K562 (cell line): ENCODE measurements around the gene ARL6IP1. TPM values are rescaled to one million over a fixed set of nuclear protein-coding genes. Genes with fewer than 3 reads are reported as not detected.
A peak's percentile ranks its signal among the peaks of the same experiment; 100 is the strongest.

ENCODE experiments used
- ATAC-seq: fragments of 200-7000 bp; cut with Tn5 transposase; 3 replicates; pipeline ENCODE4 v1.9.1; 2020; ENCODE audit warnings: moderate library complexity
- BruUV-seq: library from RNA; stranded (reverse); fragments of 400-500 nt; replicated peaks from 2 replicates; lab custom pipeline; 2021; lab: Mats Ljungman, UMichigan
- CTCF ChIA-PET: fragments of 300-600 bp; formaldehyde crosslinking; extraction: SDS; loops from one replicate; lab custom pipeline; 2021; ENCODE audit warnings: low intra/inter-chr PET ratio; lab: Yijun Ruan, JAX
- POLR2A ChIA-PET: fragments of 300-600, 350-650 bp; sonication (Branson Sonifier 250); formaldehyde crosslinking; extraction: SDS; loops from one replicate; lab custom pipeline; 2021; ENCODE audit warnings: antibody characterized with exemption, inconsistent platforms; lab: Yijun Ruan, JAX
- DNase-seq, 4 experiments: peaks; one replicate each; pipeline versions ENCODE4 v3.0.0 to v3.0.0-alpha.2; 2011 to 2018; ENCODE audit warnings: low spot score in 3 of 4, mixed read lengths in 3 of 4; ENCODE audit errors: extremely low read depth in 1 of 4
- FAIRE-seq: peaks from 2 replicates; lab custom pipeline; 2011; peaks lifted over from hg19 to GRCh38; lab: Jason Lieb, UNC
- H2AFZ ChIP-seq: 2 replicates; pipeline ENCODE4 v1.6.0; 2011; ENCODE audit warnings: low read depth, low read length, control low read depth, inconsistent platforms
- H3K27ac ChIP-seq: fragments of 200-600 bp; 3 replicates; pipeline ENCODE4 v1.8.0; 2011; ENCODE audit warnings: low read depth, mild to moderate bottlenecking, control low read depth, inconsistent platforms, low read length, moderate library complexity, mixed read lengths; ENCODE audit errors: extremely low read depth
- H3K27me3 ChIP-seq, 2 experiments: fragments of 300-600 bp in 1 of 2; 2 replicates in 1 of 2; 3 replicates in 1 of 2; pipeline versions ENCODE4 v1.6.0 to v1.8.0; 2011; ENCODE audit warnings: inconsistent platforms in 2 of 2, low read length in 2 of 2, mild to moderate bottlenecking in 1 of 2, mixed read lengths in 1 of 2, moderate library complexity in 1 of 2; ENCODE audit not compliant: control insufficient read depth in 2 of 2, insufficient read depth in 2 of 2
- H3K36me3 ChIP-seq: fragments of 300-600 bp; 3 replicates; pipeline ENCODE4 v1.8.0; 2011; ENCODE audit warnings: mild to moderate bottlenecking, low read length, inconsistent platforms; ENCODE audit not compliant: control insufficient read depth, insufficient read depth
- H3K4me1 ChIP-seq, 2 experiments: fragments of 200-600 bp in 1 of 2; replicated peaks in 1 of 2; 2 replicates in 1 of 2; 3 replicates in 1 of 2; pipeline versions ENCODE4 v1.5.1 to v1.8.0; 2011; ENCODE audit warnings: inconsistent platforms in 2 of 2, low read length in 2 of 2, mild to moderate bottlenecking in 1 of 2, mixed read lengths in 1 of 2, moderate library complexity in 1 of 2; ENCODE audit not compliant: control insufficient read depth in 2 of 2, insufficient read depth in 2 of 2
- H3K4me2 ChIP-seq: 2 replicates; pipeline ENCODE4 v1.6.1; 2011; ENCODE audit warnings: low read length, control low read depth, inconsistent platforms, mixed read lengths; ENCODE audit not compliant: insufficient read depth
- H3K4me3 ChIP-seq: fragments of 200-600 bp; sonication (generic), shearing (Covaris generic); 2 replicates; pipeline ENCODE4 v1.5.1; 2016; ENCODE audit warnings: control low read depth, inconsistent platforms
- H3K79me2 ChIP-seq: fragments of 200-600 bp; 3 replicates; pipeline ENCODE4 v1.8.0; 2011; ENCODE audit warnings: low read length, inconsistent platforms; ENCODE audit not compliant: control insufficient read depth, insufficient read depth
- H3K9ac ChIP-seq, 2 experiments: 2 replicates each; pipeline versions ENCODE4 v1.6.0 to v1.6.1; 2011; ENCODE audit warnings: low read depth in 2 of 2, low read length in 2 of 2, control low read depth in 1 of 2, inconsistent platforms in 1 of 2, mild to moderate bottlenecking in 1 of 2, mixed read lengths in 1 of 2; ENCODE audit not compliant: insufficient read depth in 1 of 2
- H3K9me1 ChIP-seq: one replicate; pipeline ENCODE4 v1.6.0; 2011; ENCODE audit warnings: inconsistent platforms, mild to moderate bottlenecking, low read length, moderate library complexity; ENCODE audit not compliant: control insufficient read depth, insufficient read depth
- H3K9me3 ChIP-seq: replicated peaks from 2 replicates; pipeline ENCODE4 v1.5.1; 2011; ENCODE audit warnings: low read depth, low read length, inconsistent platforms; ENCODE audit not compliant: control insufficient read depth, insufficient read depth
- H4K20me1 ChIP-seq: replicated peaks from 2 replicates; pipeline ENCODE4 v1.6.1; 2011; ENCODE audit warnings: low read length, inconsistent platforms, mixed read lengths; ENCODE audit not compliant: control insufficient read depth, insufficient read depth
- CEBPB ChIP-seq: fragments of 450-650 bp; IDR thresholded peaks from 2 replicates; pipeline ENCODE4 v1.6.1; 2016; ENCODE audit warnings: missing genetic modification characterization, missing compliant biosample characterization
- E2F3 ChIP-seq: fragments of 250-450 bp; sonication (Bioruptor Pico); IDR thresholded peaks from 2 replicates; pipeline ENCODE4 v1.4.0; 2020; ENCODE audit warnings: mild to moderate bottlenecking
- MCM5 ChIP-seq: fragments of 450-650 bp; IDR thresholded peaks from 2 replicates; pipeline ENCODE4 v1.6.1; 2016; ENCODE audit warnings: low read depth
- NONO ChIP-seq, 2 experiments: fragments of 200-400 bp in 1 of 2; fragments of 450-650 bp in 1 of 2; formaldehyde crosslinking in 1 of 2; IDR thresholded peaks; 2 replicates each; pipeline ENCODE4 v1.6.1; 2017; ENCODE audit warnings: low read depth in 2 of 2, mild to moderate bottlenecking in 2 of 2, moderate library complexity in 2 of 2, low read length in 1 of 2
- PHF21A ChIP-seq: fragments of 450-650 bp; IDR thresholded peaks from 2 replicates; pipeline ENCODE4 v1.6.1; 2017; ENCODE audit warnings: low read depth, borderline replicate concordance
- POLR2G ChIP-seq: fragments of 200-400 bp; formaldehyde crosslinking; IDR thresholded peaks from 2 replicates; pipeline ENCODE4 v1.6.1; 2017; ENCODE audit warnings: low read depth, mild to moderate bottlenecking, antibody characterized with exemption, low read length, moderate library complexity
- RBM22 ChIP-seq: fragments of 200-400 bp; formaldehyde crosslinking; IDR thresholded peaks from 2 replicates; pipeline ENCODE4 v1.6.1; 2018; ENCODE audit warnings: low read length, low read depth; ENCODE audit not compliant: poor library complexity, severe bottlenecking
- TAF1 ChIP-seq: IDR thresholded peaks from 2 replicates; pipeline ENCODE4 v1.6.1; 2011; ENCODE audit warnings: mild to moderate bottlenecking, low read length, moderate library complexity; ENCODE audit not compliant: insufficient read depth, control insufficient read depth, severe bottlenecking; ENCODE audit errors: extremely low read depth
- ZBTB17 ChIP-seq: fragments of 450-650 bp; formaldehyde crosslinking; IDR thresholded peaks from 2 replicates; pipeline ENCODE4 v1.4.0; 2020; ENCODE audit warnings: mild to moderate bottlenecking
- ZFP36 ChIP-seq: fragments of 150-350 bp; IDR thresholded peaks from 2 replicates; pipeline ENCODE4 v1.6.1; 2018; ENCODE audit warnings: low read length, low read depth; ENCODE audit not compliant: partially characterized antibody
- ZFPM2 ChIP-seq: fragments of 250-450 bp; sonication (Bioruptor Pico); IDR thresholded peaks from 2 replicates; pipeline ENCODE4 v1.5.1; 2022; ENCODE audit warnings: mild to moderate bottlenecking
- ZNF12 ChIP-seq: sonication (generic); formaldehyde crosslinking; IDR thresholded peaks from 2 replicates; pipeline ENCODE4 v1.4.0; 2020; ENCODE audit warnings: mild to moderate bottlenecking, missing genetic modification reagents
- ZNF146 ChIP-seq: IDR thresholded peaks from one replicate; pipeline ENCODE4 v1.6.1; 2018; ENCODE audit warnings: missing compliant biosample characterization; ENCODE audit not compliant: unreplicated experiment
- ZNF780A ChIP-seq: fragments of 250-450 bp; sonication (Bioruptor Pico); IDR thresholded peaks from 2 replicates; pipeline ENCODE4 v1.5.0; 2021; ENCODE audit warnings: mild to moderate bottlenecking
- WGBS: fragments of 100-300 bp; shearing (Covaris generic); methylation state at CpG from one replicate; pipeline ENCODE4 v1.1.6; 2016; ENCODE audit warnings: low coverage, mixed read lengths; ENCODE audit not compliant: insufficient coverage; ENCODE audit errors: missing lambda C conversion rate; 5-methylcytosine and 5-hydroxymethylcytosine counted together
- in situ Hi-C: fragments of 300-500 bp; cut with MboI; formaldehyde crosslinking; loops from 4 replicates; pipeline ENCODE4 v1.15.0; 2018; ENCODE audit warnings: inconsistent platforms, mixed read lengths
- intact Hi-C: fragments of 100-400 bp; cut with micrococcal nuclease; formaldehyde crosslinking; loops from 2 replicates; pipeline ENCODE4 v1.14.2; 2022
- polyA plus RNA-seq, 8 experiments: library from polyadenylated mRNA; depleted of rRNA in 4 of 8; stranded (reverse) in 5 of 8; unstranded in 3 of 8; fragments of >200 nt; fragmentation: Nextera tagmentation in 2 of 8; fragmentation: Illumina TruSeq in 1 of 8; extraction: Ambion mirVana in 2 of 8; extraction: Trizol in 1 of 8; gene quantifications; 2 replicates each; pipeline versions ENCODE4 v1.2.1 to v1.2.3, GENCODE V29; 2011 to 2014; ENCODE audit warnings: inconsistent platforms in 1 of 8, missing spikeins in 1 of 8
- total RNA-seq, 7 experiments: library from RNA; depleted of rRNA in 6 of 7; stranded (reverse); fragments of >200 nt in 6 of 7; fragmentation: Illumina TruSeq in 2 of 7; extraction: Trizol in 2 of 7; gene quantifications; 2 replicates each; pipeline versions ENCODE4 v1.2.1 to v1.2.3, GENCODE V29; 2011 to 2021; ENCODE audit warnings: low replicate concordance in 1 of 7

The ARL6IP1 gene
- total and polyA plus RNA-seq, 9 of the 15 experiments (the other 6 are each of a cell fraction or from before 2014, with no cell fraction given), result 102 to 391 (median 162) TPM

DNA sequence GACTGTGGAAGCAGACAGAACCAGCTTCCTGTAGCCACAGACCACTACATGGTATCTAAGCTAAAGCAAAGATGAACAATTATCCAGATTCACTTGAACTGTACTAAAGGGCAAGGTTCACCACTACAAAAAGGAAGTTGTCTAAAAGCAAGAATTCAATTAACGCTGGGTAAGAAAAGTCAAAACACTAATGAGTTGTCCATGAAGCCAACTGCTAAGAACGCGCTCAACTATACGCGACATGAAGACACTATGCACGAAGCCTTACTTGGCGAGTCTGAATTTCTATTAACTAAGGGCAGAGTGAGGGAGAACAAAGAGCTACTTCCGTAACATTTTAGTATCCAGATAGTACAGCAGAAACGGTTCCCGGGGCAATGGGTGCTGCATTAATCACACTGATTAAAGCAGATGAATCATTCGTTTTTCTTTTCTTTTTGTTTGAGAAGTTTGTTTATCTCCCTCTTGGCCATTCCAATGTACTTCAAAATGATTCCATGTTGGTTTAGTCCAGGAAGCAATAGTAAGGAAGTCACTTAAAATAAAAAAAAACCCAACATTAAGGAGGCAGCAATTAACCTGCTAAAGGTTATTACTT lies 8.4 kb downstream of the ARL6IP1 start:
- Histone ChIP-seq H3K36me3 (peaks cover 86% of the 10 kb centered on the region), H2AFZ (no peak overlapping the region), H3K9ac (no peak overlapping the region), H4K20me1 (peaks cover 19% of the 10 kb centered on the region), H3K4me3 (no peak overlapping the region), H3K27ac (no peak overlapping the region), H3K4me1 (peaks cover under 1 to 5% of the 10 kb centered on the region in 2 experiments; a peak in 2 of 5 replicates), H3K27me3 (no peaks in the 10 kb centered on the region), H3K79me2 (peaks cover 41% of the 10 kb centered on the region), H3K4me2 (no peak overlapping the region), H3K9me1 (no peaks in the 10 kb centered on the region), H3K9me3 (no peaks in the 10 kb centered on the region)
- POLR2A ChIA-PET, result interaction anchor here (0.6 to 11.9 kb wide), 2 partner anchors 10 to 553 kb away, joined by 3 to 342 read pairs; partner anchors contain the start of gene ARL6IP1
- CTCF ChIA-PET, result no interaction called here
- TF ChIP-seq MCM5 (no peak), POLR2G (0 out of 2 replicates have a peak, but pooled peaks have one; percentile 11)
- BruUV-seq, result no TSS peak
- ATAC-seq, result no peak
- FAIRE-seq, result no peak
- DNase-seq, result no peak
- in situ Hi-C loops, result no loop called here
- WGBS, result 83% methylated on average over 11 of the region's 11 CpGs
- intact Hi-C loops, result no loop called here

DNA sequence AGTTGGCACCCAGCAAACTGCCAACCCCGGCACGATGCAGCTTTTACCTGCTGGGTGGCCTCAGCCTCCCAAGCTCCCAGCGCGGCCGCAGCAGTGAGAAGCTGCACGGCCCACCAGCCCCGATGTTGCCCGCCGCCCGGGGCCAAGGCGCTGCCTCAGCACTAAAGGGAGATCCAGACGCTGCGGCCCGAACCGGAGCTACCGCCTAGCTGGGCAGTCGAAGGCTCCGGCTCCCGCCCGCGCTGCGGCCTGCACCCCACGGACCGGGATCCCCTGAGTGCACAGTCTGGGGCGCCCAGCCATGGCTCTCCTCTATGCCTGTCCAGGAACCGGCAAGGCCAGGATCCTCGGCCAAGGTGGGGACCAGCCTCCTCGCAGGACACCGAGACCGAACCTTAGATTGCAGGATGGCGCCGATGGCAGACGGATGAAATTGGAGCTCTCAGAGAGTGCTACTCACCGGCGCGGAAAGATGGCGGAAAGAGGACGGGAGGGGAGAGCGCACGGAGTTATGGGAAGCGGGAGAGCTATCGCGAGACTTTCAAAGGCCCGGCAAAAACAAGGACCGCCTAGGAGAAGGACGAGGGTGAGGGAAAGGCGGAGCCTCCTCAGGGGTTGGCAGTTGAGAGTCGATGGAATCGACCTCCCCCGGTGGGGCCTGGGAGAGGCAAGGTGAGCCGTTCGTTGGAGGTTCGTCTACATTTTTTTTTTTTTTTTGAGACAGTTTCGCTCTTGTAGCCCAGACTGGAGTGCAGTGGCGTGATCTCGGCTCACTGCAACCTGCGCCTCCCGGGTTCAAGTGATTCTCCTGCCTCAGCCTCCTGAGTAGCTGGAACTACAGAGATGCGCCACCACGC lies 11.3 kb downstream of the ARL6IP1 start, which contains the start of gene RPS15A:
Gene RPS15A (minus strand): TSS at position 485 of the 857 bp plus-strand sequence. CDS start 1,221 bp downstream, outside the sequence.
- Histone ChIP-seq H3K9ac (peak within 1 kb of the TSS; percentile 99 to 100), H3K36me3 (peaks cover 87% of the 10 kb centered on the region), H3K4me3 (peak within 1 kb of the TSS; percentile 99), H3K27ac (peak within 1 kb of the TSS; percentile 89), H3K79me2 (peaks cover 53% of the 10 kb centered on the region), H3K4me1 (peaks cover 14% of the 10 kb centered on the region in 2 experiments; a peak in 4 of 5 replicates), H3K9me1 (no peaks in the 10 kb centered on the region), H4K20me1 (peaks cover 47% of the 10 kb centered on the region), H3K4me2 (peak within 1 kb of the TSS; percentile 99), H3K27me3 (no peaks in the 10 kb centered on the region), H2AFZ (peak within 1 kb of the TSS; percentile 90), H3K9me3 (no peaks in the 10 kb centered on the region)
- no TSS peak for BruUV-seq
- 3% methylated on average over 52 of the region's 60 CpGs for WGBS
- POLR2A ChIA-PET, result interaction anchor here (0.5 to 11.9 kb wide), 21 partner anchors 10 to 1355 kb away, joined by 3 to 342 read pairs (median 4); partner anchors contain the start of genes ARL6IP1 and SMG1
- in situ Hi-C loops, result no loop called here
- intact Hi-C loops, result no loop called here
- CTCF ChIA-PET, result no interaction called here
- ATAC-seq (peak; percentile 97), FAIRE-seq (peak; percentile 91), DNase-seq (peak; percentile 90 to 99 (median 95))
- peak; percentile 73 for TF ChIP-seq ZFP36
- no peak for TF ChIP-seq ZNF146 (CRISPR knock-in tag)
- TF ChIP-seq ZFPM2 (CRISPR knock-in tag), result 0 out of 2 replicates have a peak, but pooled peaks have one; percentile 58
- peak; percentile 89; the same call in 1 of the 2 replicates for TF ChIP-seq PHF21A
- 0 out of 2 replicates have a peak, but pooled peaks have one; percentile 61 for TF ChIP-seq E2F3 (CRISPR knock-in tag)
- peak; percentile 93 for TF ChIP-seq TAF1
- TF ChIP-seq ZNF12, result peak; percentile 49; the same call in 1 of the 2 replicates
- TF ChIP-seq ZNF780A (CRISPR knock-in tag), result no peak
- TF ChIP-seq NONO (IDR thresholded peaks at IDR 0.05; ENCODE audit: low read depth in 2 of 2, low read length in 1 of 2), result peak; percentile 20 to 33; a peak in 2 of 4 replicates
- TF ChIP-seq RBM22, result peak; percentile 94
- peak; percentile 99 for TF ChIP-seq ZBTB17 (CRISPR knock-in tag)
- no peak for TF ChIP-seq CEBPB (tag)
